Lung (tissue), 12 donors: ENCODE results near the gene LYST. TPM values are rescaled to one million over a fixed set of nuclear protein-coding genes. Genes with fewer than 3 reads are reported as not detected.
"Not testable (repeated sequence)": the region's sequence is repeated elsewhere in the genome, so short reads cannot be mapped to it uniquely, and the experiment has no call there.

Experiments
- ATAC-seq: fragments of 200-7000 bp; cut with Tn5 transposase; one replicate; pipeline ENCODE4 v1.9.1; 2020; ENCODE audit warnings: moderate number of reproducible peaks; ENCODE audit not compliant: insufficient read depth, low FRiP score
- DNase-seq, 3 donors: peaks; one replicate each; pipeline ENCODE4 v3.0.0-alpha.2; 2013 to 2017
- H3K27ac ChIP-seq, 2 donors: one replicate each; pipeline ENCODE4 v1.5.1; 2013; ENCODE audit warnings: mild to moderate bottlenecking in 2 of 2, moderate library complexity in 2 of 2, control low read depth in 1 of 2, inconsistent platforms in 1 of 2, low read depth in 1 of 2, low read length in 1 of 2
- H3K27me3 ChIP-seq, 3 donors: one replicate each; pipeline ENCODE4 v1.5.1; 2013; ENCODE audit warnings: low read length in 2 of 3; ENCODE audit not compliant: control insufficient read depth in 3 of 3, insufficient read depth in 3 of 3
- H3K36me3 ChIP-seq, 4 donors: one replicate each; pipeline ENCODE4 v1.5.1; 2013; ENCODE audit warnings: low read length in 4 of 4, mild to moderate bottlenecking in 1 of 4, moderate library complexity in 1 of 4; ENCODE audit not compliant: control insufficient read depth in 4 of 4, insufficient read depth in 4 of 4
- H3K4me1 ChIP-seq, 5 donors: one replicate each; pipeline ENCODE4 v1.5.1; 2013; ENCODE audit warnings: low read length in 5 of 5, mild to moderate bottlenecking in 2 of 5, moderate library complexity in 1 of 5; ENCODE audit not compliant: control insufficient read depth in 5 of 5, insufficient read depth in 5 of 5
- H3K4me3 ChIP-seq: one replicate; pipeline ENCODE4 v1.5.1; 2013; ENCODE audit warnings: mild to moderate bottlenecking, control low read depth, moderate library complexity
- H3K9ac ChIP-seq, 2 donors: one replicate each; pipeline ENCODE4 v1.5.1; 2013; ENCODE audit warnings: low read length in 2 of 2, control low read depth in 1 of 2; ENCODE audit not compliant: insufficient read depth in 1 of 2
- H3K9me3 ChIP-seq, 4 donors: one replicate each; pipeline ENCODE4 v1.5.1; 2013; ENCODE audit warnings: low read length in 3 of 4, mild to moderate bottlenecking in 1 of 4, moderate library complexity in 1 of 4; ENCODE audit not compliant: control insufficient read depth in 4 of 4, insufficient read depth in 3 of 4
- WGBS, 2 donors: extraction: QIAGEN DNeasy Blood & Tissue Kit; methylation state at CpG; one replicate each; pipeline ENCODE4 v1.1.7; 2013; 5-methylcytosine and 5-hydroxymethylcytosine counted together
- polyA plus RNA-seq, 2 donors: library from polyadenylated mRNA; stranded (reverse); fragments of 200-250 nt; gene quantifications; one replicate each; pipeline ENCODE4 v1.2.1, GENCODE V29; 2013
- total RNA-seq, 2 donors: library from RNA; depleted of rRNA in 1 of 2; stranded (reverse); fragments of >200 nt in 1 of 2; gene quantifications; one replicate each; pipeline ENCODE4 v1.2.1, GENCODE V29; 2014 to 2021
- TF ChIP-seq, protein P1 (sequence below): IDR thresholded peaks from 2 replicates; pipeline ENCODE4 v1.5.1; 2012; ENCODE audit warnings: mild to moderate bottlenecking; ENCODE audit errors: control extremely low read depth, extremely low read depth
- donor health status: control.
- donor health status: control.
- donor health status: Bipolar disorder and iron deficiency.
- donor health status: healthy.
- donor health status: DM: yes; HTN: yes; CAD: no.

Gene LYST
- total and polyA plus RNA-seq, 4 donors = 9.8 to 82.7 (median 31.7) TPM

DNA sequence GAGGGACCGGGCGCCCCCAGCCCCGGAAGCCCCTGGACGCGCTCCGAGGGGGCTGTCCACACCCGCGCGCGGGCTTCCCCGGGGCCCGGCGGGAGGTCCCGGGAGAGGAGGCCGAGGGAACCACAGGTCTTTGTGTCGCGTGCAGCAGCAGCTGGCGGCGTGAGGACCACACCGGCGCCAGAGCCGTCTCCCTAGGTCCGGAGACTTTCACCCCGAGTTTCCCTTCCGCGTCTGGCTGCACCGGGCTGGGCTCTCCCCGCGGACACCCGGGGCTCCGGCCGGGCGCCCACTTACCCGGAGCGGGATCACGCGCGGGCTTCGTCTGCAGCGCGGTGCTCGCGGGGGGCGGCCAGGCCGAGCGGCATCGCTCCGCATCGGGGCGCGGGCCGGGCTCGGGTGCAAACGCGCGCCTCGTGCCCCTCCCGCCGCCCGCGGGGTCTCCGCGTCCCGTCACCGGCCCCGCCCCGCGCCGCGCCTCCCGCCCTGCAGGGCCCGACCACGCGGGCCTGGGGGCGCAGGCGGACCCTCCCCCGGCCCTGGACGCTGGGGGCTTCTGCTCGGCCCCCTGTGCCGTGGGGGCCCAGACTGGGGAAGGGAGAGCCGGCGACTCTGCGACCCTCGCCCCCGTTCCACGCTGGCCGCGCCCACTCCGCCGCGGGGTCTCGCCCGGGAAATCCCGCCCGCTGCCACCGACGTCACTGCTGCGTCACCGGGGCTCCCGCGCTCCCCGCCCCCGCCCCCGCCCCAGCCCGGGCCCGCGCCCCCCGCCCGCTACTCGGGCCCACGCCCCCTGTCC is 217.1 kb downstream of the LYST start, which contains the start of gene GNG4:
TSS of gene GNG4 (minus strand) at position 417 of the 796 bp plus-strand sequence. CDS start 65,946 bp downstream, outside the sequence.
- H3K4me3 ChIP-seq = peak within 1 kb of the TSS; percentile 35
- 0 to 1% methylated on average over 65 to 111 of the region's 111 CpGs for WGBS, 2 donors
- peaks cover 5 to 36% (median 34%) of the 10 kb centered on the region in 3 donors for H3K27me3 ChIP-seq
- peaks cover 2 to 15% (median 9%) of the 10 kb centered on the region in 5 donors for H3K4me1 ChIP-seq
- no peaks in the 10 kb centered on the region for H3K36me3 ChIP-seq
- H3K9me3 ChIP-seq = peaks cover 0 to 6% (median 0%) of the 10 kb centered on the region in 4 donors
- ATAC-seq (peak; percentile 29), DNase-seq (peak; percentile 43 to 64 (median 44))
- no peak within 1 kb of the TSS for H3K9ac ChIP-seq
- no peak within 1 kb of the TSS for H3K27ac ChIP-seq
- TF ChIP-seq, protein P1, sequence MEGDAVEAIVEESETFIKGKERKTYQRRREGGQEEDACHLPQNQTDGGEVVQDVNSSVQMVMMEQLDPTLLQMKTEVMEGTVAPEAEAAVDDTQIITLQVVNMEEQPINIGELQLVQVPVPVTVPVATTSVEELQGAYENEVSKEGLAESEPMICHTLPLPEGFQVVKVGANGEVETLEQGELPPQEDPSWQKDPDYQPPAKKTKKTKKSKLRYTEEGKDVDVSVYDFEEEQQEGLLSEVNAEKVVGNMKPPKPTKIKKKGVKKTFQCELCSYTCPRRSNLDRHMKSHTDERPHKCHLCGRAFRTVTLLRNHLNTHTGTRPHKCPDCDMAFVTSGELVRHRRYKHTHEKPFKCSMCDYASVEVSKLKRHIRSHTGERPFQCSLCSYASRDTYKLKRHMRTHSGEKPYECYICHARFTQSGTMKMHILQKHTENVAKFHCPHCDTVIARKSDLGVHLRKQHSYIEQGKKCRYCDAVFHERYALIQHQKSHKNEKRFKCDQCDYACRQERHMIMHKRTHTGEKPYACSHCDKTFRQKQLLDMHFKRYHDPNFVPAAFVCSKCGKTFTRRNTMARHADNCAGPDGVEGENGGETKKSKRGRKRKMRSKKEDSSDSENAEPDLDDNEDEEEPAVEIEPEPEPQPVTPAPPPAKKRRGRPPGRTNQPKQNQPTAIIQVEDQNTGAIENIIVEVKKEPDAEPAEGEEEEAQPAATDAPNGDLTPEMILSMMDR = no peak

DNA sequence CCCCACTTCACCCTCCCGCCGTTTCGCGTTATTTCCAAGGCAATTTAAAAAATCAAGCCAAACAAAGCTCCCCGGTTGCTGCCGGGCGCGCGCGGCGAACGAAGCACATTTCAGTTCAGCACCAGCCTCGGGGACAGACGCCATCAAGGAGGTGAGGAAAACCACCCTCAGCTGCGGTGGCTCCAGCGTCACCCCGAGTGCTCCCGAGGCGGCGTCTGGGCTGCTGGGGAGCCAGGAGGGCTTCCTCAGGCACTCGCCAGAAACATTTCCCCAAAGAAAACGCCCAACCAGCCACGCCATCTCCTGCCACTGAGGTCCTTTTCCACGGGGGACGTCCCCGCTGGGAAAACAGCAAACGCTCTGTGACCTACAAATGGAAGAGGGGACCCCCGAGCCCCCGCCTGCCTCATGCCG is 217.7 kb downstream of the LYST start:
- 0 to 1% methylated on average over 30 of the region's 30 CpGs for WGBS, 2 donors
- TF ChIP-seq, protein P1 = no peak
- H3K9ac ChIP-seq = no peak overlapping the region

DNA sequence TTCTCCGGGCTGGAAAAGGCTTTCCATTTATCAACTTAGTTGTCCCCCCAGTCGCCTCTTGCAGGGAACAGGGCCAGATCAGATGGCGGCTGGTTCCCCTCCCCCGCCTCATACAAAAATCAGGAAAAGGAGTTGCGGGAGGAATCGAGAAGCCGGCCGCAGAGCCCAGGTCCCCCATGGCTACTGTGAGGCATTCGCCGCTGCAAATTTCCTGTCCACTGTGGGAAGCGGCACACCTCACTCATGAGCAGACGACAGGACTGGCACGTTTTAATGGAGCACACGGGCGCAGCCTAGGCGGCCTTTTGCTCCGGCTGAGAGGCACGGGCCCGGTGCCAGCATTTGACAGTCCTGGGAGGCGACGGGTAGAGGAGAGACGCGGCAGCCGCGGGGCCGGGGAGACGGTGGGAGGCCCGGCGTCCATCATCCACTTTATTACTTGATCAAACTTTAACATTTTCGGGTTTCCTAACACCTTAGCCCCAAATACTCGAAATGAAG is 218.2 kb downstream of the LYST start:
- ATAC-seq = no peak
- TF ChIP-seq, protein P1 = no peak
- Histone ChIP-seq H3K36me3 (no peaks in the 10 kb centered on the region), H3K4me3 (no peak overlapping the region), H3K27ac (no peak overlapping the region), H3K9me3 (peaks cover 0 to 4% (median 0%) of the 10 kb centered on the region in 4 donors), H3K9ac (no peak overlapping the region), H3K27me3 (peaks cover 7 to 34% (median 30%) of the 10 kb centered on the region in 3 donors), H3K4me1 (peaks cover 2 to 15% (median 9%) of the 10 kb centered on the region in 5 donors)
- DNase-seq = peak in 2 of 3 donors; percentile 46 to 59
- WGBS, 2 donors = 7% methylated on average over 31 of the region's 31 CpGs

More for the DNA sequence above, 217.7 kb downstream of the LYST start:
- no peaks in the 10 kb centered on the region for H3K36me3 ChIP-seq
- ATAC-seq (peak; percentile 85), DNase-seq (peak; percentile 85 to 88 (median 85))
- peaks cover 7 to 34% (median 30%) of the 10 kb centered on the region in 3 donors for H3K27me3 ChIP-seq
- H3K4me3 ChIP-seq = no peak overlapping the region
- peaks cover 0 to 4% (median 0%) of the 10 kb centered on the region in 4 donors for H3K9me3 ChIP-seq
- H3K4me1 ChIP-seq = peaks cover 2 to 15% (median 9%) of the 10 kb centered on the region in 5 donors
- H3K27ac ChIP-seq = no peak overlapping the region

DNA sequence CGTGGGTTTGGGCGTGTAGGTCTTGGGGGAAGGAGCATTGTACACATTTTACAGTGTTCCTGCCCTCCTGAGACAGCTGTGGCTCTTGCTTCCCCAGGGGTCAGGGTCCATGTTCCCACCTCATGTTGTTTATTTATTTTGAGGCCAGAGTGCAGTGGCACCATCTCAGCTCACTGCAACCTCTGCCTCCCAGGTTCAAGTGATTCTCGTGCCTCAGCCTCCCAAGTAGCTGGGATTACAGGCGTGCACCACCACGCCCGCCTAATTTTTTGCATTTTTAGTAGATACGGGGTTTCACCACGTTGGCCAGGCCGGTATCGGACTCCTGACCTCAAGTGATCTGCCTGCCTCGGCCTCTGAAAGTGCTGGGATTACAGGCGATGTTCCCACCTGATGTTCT is 219.2 kb downstream of the LYST start:
- not testable (repeated sequence) for H3K36me3 ChIP-seq, DNase-seq, H3K9me3 ChIP-seq, H3K4me3 ChIP-seq, ATAC-seq, H3K27ac ChIP-seq, H3K9ac ChIP-seq
- WGBS, 2 donors = 85 to 87% methylated on average over 12 of the region's 12 CpGs
- Histone ChIP-seq H3K4me1 (peaks cover 2 to 15% (median 9%) of the 10 kb centered on the region in 5 donors), H3K27me3 (peaks cover 7 to 27% (median 27%) of the 10 kb centered on the region in 3 donors)
